Retina (tissue), 1 donor: ENCODE measurements around the gene DUSP15.
A peak's percentile ranks its signal among the peaks of the same experiment; 100 is the strongest.
"Not testable (repeated sequence)": the region's sequence is repeated elsewhere in the genome, so short reads cannot be mapped to it uniquely, and the experiment has no call there.

Experiments used
- DNase-seq: peaks from one replicate; pipeline ENCODE4 v3.0.0-alpha.2; 2016

Gene DUSP15

GRCh38 chr20:31819083-31819784, 51.1 kb downstream of the DUSP15 start, which contains the start of gene MYLK2:
MYLK2 (plus strand) TSS chr20:31819356; CDS start chr20:31819581, 225 bp downstream.
- DNase-seq, result no peak

GRCh38 chr20:31818376-31818908, 51.9 kb downstream of the DUSP15 start:
- DNase-seq, result no peak

DNA sequence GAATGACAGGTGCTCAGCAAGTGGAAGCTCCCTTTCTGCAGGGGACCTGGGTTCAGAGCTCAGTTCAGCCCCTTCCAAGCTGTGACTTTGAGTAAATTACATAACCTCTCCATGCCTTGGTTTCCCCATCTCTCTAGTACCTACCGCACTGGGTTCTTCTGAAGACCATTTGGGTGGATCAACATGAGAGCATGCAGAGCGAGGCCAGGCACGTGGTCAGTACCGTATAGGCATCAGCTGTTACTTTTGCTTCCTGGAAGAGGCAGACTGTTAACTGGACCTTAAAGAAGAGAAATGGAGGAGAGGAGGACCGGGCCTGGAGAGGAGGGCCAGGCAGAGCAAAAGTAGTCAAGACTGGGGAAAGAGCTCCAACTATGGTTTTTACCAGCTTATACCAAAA, 52.9 kb downstream of the DUSP15 start:
- DNase-seq, result no peak

DNA sequence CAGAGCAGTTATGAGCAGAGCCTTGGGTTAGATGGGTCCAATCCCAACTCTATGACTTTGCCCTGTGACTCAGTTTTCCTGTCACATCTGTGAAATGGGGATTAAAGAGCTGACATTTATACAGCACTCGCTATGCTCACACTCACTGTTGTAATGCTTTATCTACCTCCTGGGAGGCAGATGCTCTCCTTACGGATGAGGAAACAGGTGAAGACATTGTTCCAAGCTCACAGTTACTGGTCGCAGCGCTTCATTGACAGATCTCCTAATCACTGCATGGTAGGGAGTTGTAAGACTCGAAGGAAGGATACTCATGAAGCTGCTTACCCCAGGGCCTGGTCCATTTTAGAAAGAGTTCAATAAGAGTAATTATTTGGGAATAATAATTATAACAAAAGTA, 54.1 kb downstream of the DUSP15 start:
- DNase-seq, result no peak

- DNase-seq, result peak; percentile 49
These were observed 54.7 kb downstream of the DUSP15 start for GRCh38 chr20:31815408-31816188.

- DNase-seq, result not testable (repeated sequence)
These were observed 56.2 kb downstream of the DUSP15 start for GRCh38 chr20:31814142-31814541.

DNA sequence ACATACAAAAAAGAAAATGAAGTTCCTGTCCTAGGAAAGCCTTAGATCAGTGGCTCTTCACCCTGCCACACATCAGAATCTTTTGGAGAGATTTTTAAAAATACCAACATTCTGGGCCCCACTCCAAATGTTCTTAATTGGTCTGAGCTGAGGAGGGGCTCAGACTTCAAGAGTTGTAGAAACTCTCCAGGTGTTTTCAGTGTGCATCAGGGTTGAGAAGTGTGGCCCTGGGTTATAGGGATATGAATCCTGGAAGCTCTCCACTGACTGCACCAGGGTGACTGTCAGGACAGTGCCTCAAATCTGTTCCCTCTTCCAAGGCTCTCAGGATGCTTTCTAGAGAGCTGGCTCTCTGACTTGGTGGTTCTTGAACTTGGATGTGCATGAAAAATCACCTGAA, 56.7 kb downstream of the DUSP15 start:
- DNase-seq, result no peak

GRCh38 chr20:31811796-31812728, 58.3 kb downstream of the DUSP15 start:
- DNase-seq, result no peak

- DNase-seq, result no peak
These were observed 59.1 kb downstream of the DUSP15 start for GRCh38 chr20:31811198-31811597.
